ENCODE measurements around the gene MYH14.

MYH14 gene

DNA sequence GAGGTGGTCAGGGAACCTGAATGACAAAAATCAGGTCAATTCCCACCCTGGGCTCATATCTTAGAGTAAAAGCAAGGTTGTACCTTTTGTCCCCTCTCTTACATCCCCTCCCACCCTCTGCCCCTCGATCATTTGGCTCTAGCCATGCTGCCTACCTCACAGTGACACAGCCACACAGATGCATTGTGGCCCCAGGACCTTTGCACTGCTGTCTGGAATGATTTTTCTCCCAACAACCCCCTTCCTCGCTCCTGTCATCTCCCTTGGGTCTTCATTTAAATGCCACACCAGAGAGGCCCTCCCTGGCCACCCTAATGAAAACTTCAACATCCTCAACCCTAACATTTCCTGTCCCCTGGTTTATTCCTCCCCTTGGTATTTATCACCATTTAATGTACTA, 4.3 kb downstream of the MYH14 start:
- Histone ChIP-seq H3K27me3 (replicated peaks; ENCODE audit: control insufficient read depth, insufficient read depth, low read length) (peaks cover 22% of the 10 kb centered on the region), H3K9ac (ENCODE audit: low read length) (no peak overlapping the region), H3K36me3 (ENCODE audit: control insufficient read depth, insufficient read depth, low read length, severe bottlenecking) (no peaks in the 10 kb centered on the region), H3K9me3 (ENCODE audit: control insufficient read depth, low read length) (peaks cover 13% of the 10 kb centered on the region), H3K4me1 (ENCODE audit: control insufficient read depth, insufficient read depth, low read length) (peaks cover 7% of the 10 kb centered on the region), H3K4me3 (ENCODE audit: low read length) (no peak overlapping the region)
- DNase-seq (ENCODE audit: low read depth): no peak

DNA sequence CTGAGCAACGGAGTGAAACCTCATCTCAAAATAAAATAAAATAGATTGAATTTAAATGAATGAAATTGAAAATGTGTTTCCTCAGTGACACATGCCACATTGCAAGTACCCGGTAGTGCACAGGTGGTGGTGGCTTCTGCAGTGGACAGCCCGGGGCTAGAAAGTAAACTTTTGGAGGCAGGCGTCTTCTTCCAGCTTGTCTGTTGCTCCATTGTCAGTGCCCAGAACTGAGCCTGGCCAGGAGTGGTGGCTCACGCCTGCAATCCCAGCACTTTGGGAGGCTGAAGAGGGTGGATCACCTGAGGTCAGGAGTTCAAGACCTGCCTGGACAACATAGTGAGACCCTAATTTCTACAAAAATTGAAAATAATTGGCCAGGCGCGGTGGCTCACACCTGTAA, 5.7 kb downstream of the MYH14 start:
- no peak overlapping the region for H3K9ac ChIP-seq (ENCODE audit: low read length)
- no peaks in the 10 kb centered on the region for H3K36me3 ChIP-seq (ENCODE audit: control insufficient read depth, insufficient read depth, low read length, severe bottlenecking)
- DNase-seq (ENCODE audit: low read depth): no peak
- peaks cover 13% of the 10 kb centered on the region for H3K9me3 ChIP-seq (ENCODE audit: control insufficient read depth, low read length)
- H3K27me3 ChIP-seq (replicated peaks; ENCODE audit: control insufficient read depth, insufficient read depth, low read length): peaks cover 19% of the 10 kb centered on the region
- peaks cover 7% of the 10 kb centered on the region for H3K4me1 ChIP-seq (ENCODE audit: control insufficient read depth, insufficient read depth, low read length)
- no peak overlapping the region for H3K4me3 ChIP-seq (ENCODE audit: low read length)

DNA sequence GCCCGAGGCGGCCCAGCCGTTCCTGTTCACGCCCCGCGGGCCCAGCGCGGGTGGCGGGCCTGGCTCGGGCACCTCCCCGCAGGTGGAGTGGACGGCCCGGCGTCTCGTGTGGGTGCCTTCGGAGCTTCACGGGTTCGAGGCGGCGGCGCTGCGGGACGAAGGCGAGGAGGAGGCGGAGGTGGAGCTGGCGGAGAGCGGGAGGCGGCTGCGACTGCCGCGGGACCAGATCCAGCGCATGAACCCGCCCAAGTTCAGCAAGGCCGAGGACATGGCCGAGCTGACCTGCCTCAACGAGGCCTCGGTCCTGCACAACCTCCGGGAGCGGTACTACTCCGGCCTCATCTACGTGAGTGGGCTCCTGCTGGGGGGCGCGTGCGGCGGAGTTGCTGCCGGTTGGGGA, 7.0 kb downstream of the MYH14 start:
- Histone ChIP-seq H3K4me1 (ENCODE audit: control insufficient read depth, insufficient read depth, low read length) (no peaks in the 10 kb centered on the region), H3K4me3 (ENCODE audit: low read length) (no peak overlapping the region), H3K27me3 (replicated peaks; ENCODE audit: control insufficient read depth, insufficient read depth, low read length) (peaks cover 14% of the 10 kb centered on the region), H3K9ac (ENCODE audit: low read length) (no peak overlapping the region), H3K9me3 (ENCODE audit: control insufficient read depth, low read length) (peaks cover 13% of the 10 kb centered on the region), H3K36me3 (ENCODE audit: control insufficient read depth, insufficient read depth, low read length, severe bottlenecking) (no peaks in the 10 kb centered on the region)
- DNase-seq (ENCODE audit: low read depth): no peak

DNA sequence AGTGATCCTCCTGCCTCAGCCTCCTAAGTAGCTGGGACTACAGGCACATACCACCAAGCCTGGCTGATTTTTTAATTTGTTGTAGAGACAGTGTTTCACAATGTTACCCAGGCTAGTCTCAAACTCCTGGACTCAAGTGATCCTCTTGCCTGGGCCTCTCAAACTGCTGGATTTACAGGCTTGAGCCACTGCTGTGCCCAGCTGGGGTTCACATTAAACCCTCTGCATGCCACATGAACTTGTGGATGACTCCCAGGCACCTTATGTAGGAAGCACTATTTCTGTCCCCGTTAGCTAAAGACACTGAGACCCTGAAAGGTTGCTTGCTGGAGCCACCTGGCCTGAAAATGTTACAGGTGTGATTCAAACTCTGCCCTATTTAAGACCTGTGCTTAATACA, 10.5 kb downstream of the MYH14 start:
- Histone ChIP-seq H3K9ac (ENCODE audit: low read length) (no peak overlapping the region), H3K36me3 (ENCODE audit: control insufficient read depth, insufficient read depth, low read length, severe bottlenecking) (no peaks in the 10 kb centered on the region), H3K9me3 (ENCODE audit: control insufficient read depth, low read length) (peaks cover 13% of the 10 kb centered on the region), H3K4me3 (ENCODE audit: low read length) (no peak overlapping the region), H3K27me3 (replicated peaks; ENCODE audit: control insufficient read depth, insufficient read depth, low read length) (peaks cover 13% of the 10 kb centered on the region), H3K4me1 (ENCODE audit: control insufficient read depth, insufficient read depth, low read length) (no peaks in the 10 kb centered on the region)
- no peak for DNase-seq (ENCODE audit: low read depth)

DNA sequence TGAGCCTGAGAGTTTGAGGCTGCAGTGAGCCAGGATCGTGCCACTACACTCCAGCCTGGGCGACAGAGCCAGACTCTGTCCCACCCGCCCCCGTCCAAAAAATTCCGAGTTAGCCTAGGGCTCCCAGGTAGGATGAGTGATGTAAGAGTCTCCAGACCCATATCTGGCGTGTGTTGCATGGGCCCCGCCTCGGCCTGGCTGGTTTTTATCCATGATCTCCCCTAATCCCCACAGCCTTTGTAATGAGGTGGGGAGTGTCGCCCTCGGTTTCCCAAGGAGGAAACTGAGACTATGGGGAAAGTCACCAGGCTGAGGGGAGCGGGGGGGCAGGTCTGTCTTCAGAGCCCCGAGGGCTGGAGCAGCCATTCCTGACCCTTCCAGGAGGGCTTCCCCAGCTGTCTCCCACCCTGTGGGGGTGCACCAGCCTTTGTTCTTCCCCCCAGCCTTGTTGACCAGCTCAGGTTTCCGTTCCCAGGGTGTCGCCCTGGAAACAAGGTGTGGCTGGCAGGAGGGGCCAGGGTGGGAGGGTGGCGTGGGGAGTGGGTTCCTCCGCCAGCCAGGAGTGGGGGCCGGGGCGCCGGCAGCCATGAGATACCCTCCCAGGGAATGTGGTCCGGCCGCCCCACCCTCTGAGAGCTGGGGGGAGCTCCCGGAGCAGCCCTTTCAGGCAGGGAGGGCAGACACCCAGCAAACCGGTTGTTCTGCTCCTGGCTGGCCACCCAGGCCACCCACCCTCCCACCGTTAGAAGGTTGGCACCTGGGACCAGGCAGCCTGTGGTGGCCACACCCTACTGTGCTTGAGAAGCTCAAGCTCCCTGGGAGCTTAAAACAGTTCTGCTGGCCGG, 11.5 kb downstream of the MYH14 start:
- no peak overlapping the region for H3K9ac ChIP-seq (ENCODE audit: low read length)
- DNase-seq (ENCODE audit: low read depth): no peak
- H3K27me3 ChIP-seq (replicated peaks; ENCODE audit: control insufficient read depth, insufficient read depth, low read length): peaks cover 13% of the 10 kb centered on the region
- H3K9me3 ChIP-seq (ENCODE audit: control insufficient read depth, low read length): peaks cover 13% of the 10 kb centered on the region
- H3K4me3 ChIP-seq (ENCODE audit: low read length): no peak overlapping the region
- no peaks in the 10 kb centered on the region for H3K36me3 ChIP-seq (ENCODE audit: control insufficient read depth, insufficient read depth, low read length, severe bottlenecking)
- no peaks in the 10 kb centered on the region for H3K4me1 ChIP-seq (ENCODE audit: control insufficient read depth, insufficient read depth, low read length)

DNA sequence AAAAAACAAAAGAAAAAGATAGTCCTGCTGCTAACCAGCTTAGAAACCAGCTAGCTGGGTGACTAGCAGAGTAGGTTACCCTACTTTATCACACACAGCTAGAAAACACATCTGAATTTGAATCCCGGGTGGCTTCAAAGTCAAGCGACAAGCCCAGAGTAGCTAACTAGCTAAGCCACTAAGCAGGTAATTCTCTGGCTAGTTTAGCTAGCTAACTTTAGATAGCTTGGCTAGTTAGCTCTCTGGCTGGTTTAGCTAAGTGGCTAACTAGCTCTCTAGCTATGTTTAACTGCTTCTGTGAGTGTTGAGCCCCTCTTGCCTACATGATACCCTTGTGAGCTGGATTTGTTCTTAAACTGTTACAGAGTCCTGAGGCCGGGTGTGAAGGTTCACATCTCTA, 12.4 kb downstream of the MYH14 start:
- DNase-seq (ENCODE audit: low read depth): no peak
- H3K4me1 ChIP-seq (ENCODE audit: control insufficient read depth, insufficient read depth, low read length): no peaks in the 10 kb centered on the region
- H3K27me3 ChIP-seq (replicated peaks; ENCODE audit: control insufficient read depth, insufficient read depth, low read length): peaks cover 13% of the 10 kb centered on the region
- H3K36me3 ChIP-seq (ENCODE audit: control insufficient read depth, insufficient read depth, low read length, severe bottlenecking): no peaks in the 10 kb centered on the region
- no peak overlapping the region for H3K4me3 ChIP-seq (ENCODE audit: low read length)
- no peak overlapping the region for H3K9ac ChIP-seq (ENCODE audit: low read length)
- peaks cover 13% of the 10 kb centered on the region for H3K9me3 ChIP-seq (ENCODE audit: control insufficient read depth, low read length)

DNA sequence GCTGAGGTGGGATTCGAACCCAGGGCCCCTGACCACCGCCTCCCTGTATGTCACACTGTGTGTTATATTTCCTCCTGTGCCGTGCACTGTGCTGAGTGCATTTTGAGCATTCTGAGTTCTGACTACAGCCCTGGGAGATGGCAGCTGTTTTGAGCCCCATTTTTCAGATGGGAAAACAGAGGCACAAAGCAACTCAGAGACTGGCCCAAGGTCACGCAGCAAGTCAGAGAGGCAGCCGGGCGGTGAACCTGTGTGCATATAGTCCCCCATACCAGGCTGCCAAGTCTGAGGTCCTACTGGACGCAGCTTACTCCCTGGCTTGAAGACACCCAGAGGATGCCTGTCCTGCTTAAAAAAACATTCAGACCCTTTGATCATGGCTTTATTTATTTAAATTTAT, 17.7 kb downstream of the MYH14 start:
- no peak for DNase-seq (ENCODE audit: low read depth)
- no peak overlapping the region for H3K9ac ChIP-seq (ENCODE audit: low read length)
- peaks cover 7% of the 10 kb centered on the region for H3K9me3 ChIP-seq (ENCODE audit: control insufficient read depth, low read length)
- H3K36me3 ChIP-seq (ENCODE audit: control insufficient read depth, insufficient read depth, low read length, severe bottlenecking): peaks cover 15% of the 10 kb centered on the region
- peaks cover under 1% of the 10 kb centered on the region for H3K27me3 ChIP-seq (replicated peaks; ENCODE audit: control insufficient read depth, insufficient read depth, low read length)
- H3K4me3 ChIP-seq (ENCODE audit: low read length): no peak overlapping the region
- H3K4me1 ChIP-seq (ENCODE audit: control insufficient read depth, insufficient read depth, low read length): no peaks in the 10 kb centered on the region

DNA sequence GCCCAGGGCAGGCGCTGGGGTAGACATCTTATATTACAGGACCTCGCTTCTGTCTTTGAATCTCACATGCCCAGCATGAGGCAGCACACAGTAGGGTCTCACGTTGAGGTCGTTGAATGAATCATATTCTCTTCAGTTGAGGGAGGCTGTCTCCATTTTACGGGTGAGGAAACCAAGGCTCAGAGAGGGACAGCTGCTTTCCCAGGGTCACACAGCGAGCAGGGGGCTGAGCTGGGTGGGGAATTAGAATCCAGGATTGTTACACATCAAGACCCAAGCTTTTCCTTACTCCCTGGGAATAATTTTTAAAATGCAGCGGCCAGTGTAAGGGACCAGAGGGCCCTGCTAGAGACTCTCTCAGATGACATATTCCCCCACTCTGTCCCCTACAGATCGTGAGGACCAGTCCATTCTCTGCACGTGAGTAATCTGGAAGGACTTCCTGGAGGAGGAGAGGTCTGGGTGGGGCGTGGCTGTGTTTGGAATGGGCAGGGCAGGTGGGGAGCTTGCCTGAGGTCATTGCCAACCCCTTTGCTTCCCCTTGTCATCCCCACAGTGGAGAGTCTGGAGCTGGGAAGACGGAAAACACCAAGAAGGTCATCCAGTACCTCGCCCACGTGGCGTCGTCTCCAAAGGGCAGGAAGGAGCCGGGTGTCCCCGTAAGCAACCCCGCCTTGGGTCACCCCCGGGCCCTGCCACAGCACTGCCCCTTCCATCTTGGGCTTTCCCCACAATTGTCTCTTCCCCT, 19.4 kb downstream of the MYH14 start:
- Histone ChIP-seq H3K4me1 (ENCODE audit: control insufficient read depth, insufficient read depth, low read length) (no peaks in the 10 kb centered on the region), H3K9ac (ENCODE audit: low read length) (no peak overlapping the region), H3K27me3 (replicated peaks; ENCODE audit: control insufficient read depth, insufficient read depth, low read length) (no peaks in the 10 kb centered on the region), H3K9me3 (ENCODE audit: control insufficient read depth, low read length) (peaks cover 7% of the 10 kb centered on the region), H3K4me3 (ENCODE audit: low read length) (no peak overlapping the region), H3K36me3 (ENCODE audit: control insufficient read depth, insufficient read depth, low read length, severe bottlenecking) (peaks cover 15% of the 10 kb centered on the region)
- no peak for DNase-seq (ENCODE audit: low read depth)

DNA sequence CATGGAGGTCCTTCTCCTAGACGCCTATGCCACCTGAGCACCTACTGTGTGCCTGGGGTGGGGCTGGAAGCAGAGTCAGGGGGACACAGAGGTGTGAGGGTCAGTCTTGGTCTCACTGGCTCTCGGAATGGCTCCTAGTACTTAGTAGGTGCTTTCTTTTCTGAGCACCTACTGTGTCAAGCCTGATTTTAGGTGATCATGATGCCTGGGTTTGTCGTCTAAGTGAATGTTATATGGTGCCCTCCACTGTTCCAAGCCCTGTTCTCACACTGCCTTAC, 20.0 kb downstream of the MYH14 start:
- DNase-seq (ENCODE audit: low read depth): no peak
- peaks cover 15% of the 10 kb centered on the region for H3K36me3 ChIP-seq (ENCODE audit: control insufficient read depth, insufficient read depth, low read length, severe bottlenecking)
- no peak overlapping the region for H3K9ac ChIP-seq (ENCODE audit: low read length)
- no peaks in the 10 kb centered on the region for H3K4me1 ChIP-seq (ENCODE audit: control insufficient read depth, insufficient read depth, low read length)
- H3K9me3 ChIP-seq (ENCODE audit: control insufficient read depth, low read length): peaks cover 7% of the 10 kb centered on the region
- H3K4me3 ChIP-seq (ENCODE audit: low read length): no peak overlapping the region
- peaks cover 3% of the 10 kb centered on the region for H3K27me3 ChIP-seq (replicated peaks; ENCODE audit: control insufficient read depth, insufficient read depth, low read length)

DNA sequence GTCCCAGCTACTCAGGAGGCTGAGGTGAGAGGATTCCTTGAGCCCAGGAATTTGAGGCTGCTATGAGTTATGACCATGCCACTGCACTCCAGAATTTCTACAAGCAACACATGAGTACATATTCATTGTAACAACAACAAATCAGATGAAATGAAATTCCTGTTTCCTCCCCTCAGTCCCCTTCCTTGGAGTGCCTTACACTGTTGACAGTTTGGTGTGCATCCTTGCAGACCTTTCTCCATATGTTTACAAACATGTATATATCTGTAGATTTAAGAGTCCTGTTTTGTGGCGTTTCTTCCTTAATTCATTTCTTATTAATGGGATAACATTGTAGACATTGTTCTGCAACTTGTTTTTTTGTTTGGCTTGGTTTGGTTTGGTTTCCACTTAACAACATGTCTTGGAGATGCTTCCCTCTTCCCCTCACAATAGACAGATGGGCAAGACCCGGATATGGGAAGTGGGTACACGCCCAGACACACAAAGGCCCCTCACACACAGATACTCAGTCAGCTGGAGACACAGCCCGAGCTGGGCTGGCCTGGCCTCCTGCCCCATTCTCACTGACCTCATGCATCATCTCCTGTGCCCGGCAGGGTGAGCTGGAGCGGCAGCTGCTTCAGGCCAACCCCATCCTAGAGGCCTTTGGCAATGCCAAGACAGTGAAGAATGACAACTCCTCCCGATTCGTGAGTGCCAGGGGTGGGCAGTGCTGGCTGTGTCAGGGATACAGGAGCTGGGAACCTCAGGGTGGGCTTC, 21.7 kb downstream of the MYH14 start:
- no peak for DNase-seq (ENCODE audit: low read depth)
- Histone ChIP-seq H3K27me3 (replicated peaks; ENCODE audit: control insufficient read depth, insufficient read depth, low read length) (peaks cover 11% of the 10 kb centered on the region), H3K4me3 (ENCODE audit: low read length) (no peak overlapping the region), H3K9me3 (ENCODE audit: control insufficient read depth, low read length) (peaks cover 7% of the 10 kb centered on the region), H3K36me3 (ENCODE audit: control insufficient read depth, insufficient read depth, low read length, severe bottlenecking) (peaks cover 15% of the 10 kb centered on the region), H3K4me1 (ENCODE audit: control insufficient read depth, insufficient read depth, low read length) (no peaks in the 10 kb centered on the region), H3K9ac (ENCODE audit: low read length) (no peak overlapping the region)

DNA sequence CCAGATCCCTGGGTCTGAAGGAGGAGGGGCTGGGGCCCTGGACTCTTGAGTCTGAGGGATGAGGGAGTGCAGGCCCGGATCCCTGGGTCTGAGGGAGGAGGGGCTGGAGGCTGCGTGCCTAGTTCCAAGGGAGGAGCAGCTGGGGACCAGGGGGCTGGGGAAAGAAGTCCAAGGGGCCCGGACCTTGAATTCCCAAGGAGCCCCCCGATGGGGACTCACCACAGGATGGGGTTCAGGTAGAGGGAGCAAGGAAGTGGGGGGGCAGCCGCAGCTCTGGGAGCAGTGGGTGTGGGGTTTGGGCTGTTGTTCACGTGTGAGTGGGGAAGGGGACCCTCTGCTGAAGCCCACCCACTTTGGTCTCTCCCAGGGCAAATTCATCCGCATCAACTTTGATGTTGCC, 23.1 kb downstream of the MYH14 start:
- no peaks in the 10 kb centered on the region for H3K4me1 ChIP-seq (ENCODE audit: control insufficient read depth, insufficient read depth, low read length)
- no peak for DNase-seq (ENCODE audit: low read depth)

More for the DNA sequence above, 23.1 kb downstream of the MYH14 start:
- Histone ChIP-seq H3K36me3 (ENCODE audit: control insufficient read depth, insufficient read depth, low read length, severe bottlenecking) (peaks cover 15% of the 10 kb centered on the region), H3K27me3 (replicated peaks; ENCODE audit: control insufficient read depth, insufficient read depth, low read length) (peaks cover 11% of the 10 kb centered on the region), H3K9me3 (ENCODE audit: control insufficient read depth, low read length) (peaks cover 7% of the 10 kb centered on the region), H3K9ac (ENCODE audit: low read length) (no peak overlapping the region), H3K4me3 (ENCODE audit: low read length) (no peak overlapping the region)

Data from adipocyte (in vitro differentiated cells).